ENCODE results near the gene IL6. TPM values are rescaled to one million over a fixed set of nuclear protein-coding genes. Genes with fewer than 3 reads are reported as not detected.

The IL6 gene
- total and polyA plus RNA-seq, 9 of the 15 experiments (the other 6 are each of a cell fraction or from before 2014, with no cell fraction given), result 0.76 to 2.9 (median 1.5) TPM

GRCh38 chr7:22726907-22727713 lies at the start of gene IL6 (continued):
- no peak for TF ChIP-seq KDM5B (IDR thresholded peaks at IDR 0.05; ENCODE audit: insufficient replicate concordance, low read depth, low read length)
- TF ChIP-seq SFPQ (IDR thresholded peaks at IDR 0.05; ENCODE audit: low read depth, low read length), result no peak
- TF ChIP-seq ZNF707 (CRISPR knock-in tag; conservative IDR thresholded peaks at IDR 0.05), result no peak
- TF ChIP-seq CBX3 (IDR thresholded peaks at IDR 0.05; ENCODE audit: borderline replicate concordance in 1 of 2, low read length in 2 of 2), result no peak
- TF ChIP-seq ARHGAP35 (IDR thresholded peaks at IDR 0.05; ENCODE audit: partially characterized antibody), result no peak
- no peak for TF ChIP-seq THRA (IDR thresholded peaks at IDR 0.05)
- no peak for TF ChIP-seq E4F1 (CRISPR knock-in tag; IDR thresholded peaks at IDR 0.05; ENCODE audit: borderline replicate concordance)
- no peak for TF ChIP-seq CBX2 (IDR thresholded peaks at IDR 0.05; ENCODE audit: insufficient read depth, low read length, poor library complexity, severe bottlenecking)
- TF ChIP-seq TAF9B (IDR thresholded peaks at IDR 0.05; ENCODE audit: partially characterized antibody), result no peak
- 0 out of 2 replicates have a peak, but pooled peaks have one; percentile 37 for TF ChIP-seq SMAD4 (CRISPR knock-in tag; conservative IDR thresholded peaks at IDR 0.05)
- peak; percentile 69 for TF ChIP-seq NFE2 (IDR thresholded peaks at IDR 0.05; ENCODE audit: low read depth)
- 0 out of 2 replicates have a peak, but pooled peaks have one; percentile 14 for TF ChIP-seq SMARCC2 (IDR thresholded peaks at IDR 0.05; ENCODE audit: low read depth)
- no peak for TF ChIP-seq E2F1 (CRISPR knock-in tag; IDR thresholded peaks at IDR 0.05)
- TF ChIP-seq RHOXF2B (CRISPR knock-in tag; conservative IDR thresholded peaks at IDR 0.05), result no peak
- peak; percentile 89 for TF ChIP-seq MAFF (IDR thresholded peaks at IDR 0.05; ENCODE audit: low read length)
- no peak for TF ChIP-seq KLF16 (IDR thresholded peaks at IDR 0.05)
- no peak for TF ChIP-seq NR2F6 (CRISPR knock-in tag; IDR thresholded peaks at IDR 0.05)
